ENCODE measurements around the gene EXOC4.

DNA sequence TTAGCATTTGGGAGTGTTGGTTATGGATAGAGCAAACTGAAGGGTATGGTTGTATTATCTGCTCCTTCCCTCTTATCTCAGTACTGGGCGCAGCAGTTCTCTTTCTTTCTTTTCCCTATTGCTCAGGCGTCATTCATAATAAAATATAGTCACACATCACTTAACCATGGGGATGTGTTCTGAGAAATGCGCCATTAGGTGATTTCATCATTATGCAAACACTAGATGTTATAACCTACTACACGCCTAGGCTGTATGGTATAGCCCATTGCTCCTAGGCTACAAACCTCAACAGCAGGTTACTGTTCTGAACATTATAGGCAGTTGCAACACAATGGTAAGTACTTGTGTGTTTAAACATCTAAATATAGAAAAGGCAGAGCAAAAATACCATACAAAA, 401.7 kb downstream of the EXOC4 start:
- no peak for TF ChIP-seq POLR2A (IDR thresholded peaks at IDR 0.05)
- TF ChIP-seq, protein P1, sequence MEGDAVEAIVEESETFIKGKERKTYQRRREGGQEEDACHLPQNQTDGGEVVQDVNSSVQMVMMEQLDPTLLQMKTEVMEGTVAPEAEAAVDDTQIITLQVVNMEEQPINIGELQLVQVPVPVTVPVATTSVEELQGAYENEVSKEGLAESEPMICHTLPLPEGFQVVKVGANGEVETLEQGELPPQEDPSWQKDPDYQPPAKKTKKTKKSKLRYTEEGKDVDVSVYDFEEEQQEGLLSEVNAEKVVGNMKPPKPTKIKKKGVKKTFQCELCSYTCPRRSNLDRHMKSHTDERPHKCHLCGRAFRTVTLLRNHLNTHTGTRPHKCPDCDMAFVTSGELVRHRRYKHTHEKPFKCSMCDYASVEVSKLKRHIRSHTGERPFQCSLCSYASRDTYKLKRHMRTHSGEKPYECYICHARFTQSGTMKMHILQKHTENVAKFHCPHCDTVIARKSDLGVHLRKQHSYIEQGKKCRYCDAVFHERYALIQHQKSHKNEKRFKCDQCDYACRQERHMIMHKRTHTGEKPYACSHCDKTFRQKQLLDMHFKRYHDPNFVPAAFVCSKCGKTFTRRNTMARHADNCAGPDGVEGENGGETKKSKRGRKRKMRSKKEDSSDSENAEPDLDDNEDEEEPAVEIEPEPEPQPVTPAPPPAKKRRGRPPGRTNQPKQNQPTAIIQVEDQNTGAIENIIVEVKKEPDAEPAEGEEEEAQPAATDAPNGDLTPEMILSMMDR (IDR thresholded peaks at IDR 0.05) = no peak
